ENCODE measurements around the gene CASTOR2.

DNA sequence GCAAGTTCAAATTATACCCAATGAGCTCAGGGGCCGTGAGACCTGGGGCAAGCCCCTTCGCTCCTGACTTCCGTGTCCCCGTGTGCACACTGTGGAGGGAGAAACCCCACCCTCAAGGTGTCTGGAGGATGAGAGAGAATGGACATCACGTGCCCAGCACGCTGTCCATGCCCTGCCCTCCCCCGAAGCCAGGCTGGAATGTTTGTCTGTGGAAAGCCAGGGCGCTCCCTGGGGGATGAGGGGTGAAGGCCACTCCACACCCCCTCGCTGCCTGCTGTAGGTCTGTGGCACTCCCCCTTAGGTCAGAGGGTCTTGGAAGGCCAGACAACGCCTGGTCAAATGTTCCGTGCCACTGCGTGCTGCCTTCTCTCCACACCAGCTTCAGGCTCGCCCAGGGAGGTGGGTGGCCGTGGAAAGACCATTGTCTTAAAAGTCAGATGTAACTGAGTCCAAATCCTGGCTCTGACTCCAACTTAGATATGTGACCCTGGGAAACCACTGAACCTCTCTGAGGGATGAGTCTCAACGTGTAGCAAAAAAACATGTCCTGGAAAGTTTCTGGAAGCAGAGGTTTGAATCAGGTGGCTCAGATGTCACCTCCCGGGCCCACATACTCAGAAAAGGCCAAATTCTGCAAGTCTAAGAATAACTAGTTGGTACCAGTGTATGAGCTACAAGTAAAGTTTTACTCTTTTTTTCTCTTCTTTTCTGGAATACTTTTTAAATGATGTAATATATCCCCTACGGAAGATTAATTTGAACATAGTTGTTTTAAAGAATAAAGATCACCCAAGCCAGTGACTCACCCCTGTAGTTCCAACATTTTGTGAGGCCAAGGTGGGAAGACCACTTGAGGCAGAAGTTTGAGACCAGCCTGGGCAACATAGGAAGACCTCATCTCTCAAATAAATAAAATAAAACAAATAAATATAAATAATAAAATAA, 84.2 kb downstream of the CASTOR2 start:
- TF ChIP-seq, protein P1, sequence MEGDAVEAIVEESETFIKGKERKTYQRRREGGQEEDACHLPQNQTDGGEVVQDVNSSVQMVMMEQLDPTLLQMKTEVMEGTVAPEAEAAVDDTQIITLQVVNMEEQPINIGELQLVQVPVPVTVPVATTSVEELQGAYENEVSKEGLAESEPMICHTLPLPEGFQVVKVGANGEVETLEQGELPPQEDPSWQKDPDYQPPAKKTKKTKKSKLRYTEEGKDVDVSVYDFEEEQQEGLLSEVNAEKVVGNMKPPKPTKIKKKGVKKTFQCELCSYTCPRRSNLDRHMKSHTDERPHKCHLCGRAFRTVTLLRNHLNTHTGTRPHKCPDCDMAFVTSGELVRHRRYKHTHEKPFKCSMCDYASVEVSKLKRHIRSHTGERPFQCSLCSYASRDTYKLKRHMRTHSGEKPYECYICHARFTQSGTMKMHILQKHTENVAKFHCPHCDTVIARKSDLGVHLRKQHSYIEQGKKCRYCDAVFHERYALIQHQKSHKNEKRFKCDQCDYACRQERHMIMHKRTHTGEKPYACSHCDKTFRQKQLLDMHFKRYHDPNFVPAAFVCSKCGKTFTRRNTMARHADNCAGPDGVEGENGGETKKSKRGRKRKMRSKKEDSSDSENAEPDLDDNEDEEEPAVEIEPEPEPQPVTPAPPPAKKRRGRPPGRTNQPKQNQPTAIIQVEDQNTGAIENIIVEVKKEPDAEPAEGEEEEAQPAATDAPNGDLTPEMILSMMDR (IDR thresholded peaks at IDR 0.05; ENCODE audit: insufficient read depth, low read depth, low read length): no peak
- TF ChIP-seq EZH2 (IDR thresholded peaks at IDR 0.05; ENCODE audit: insufficient read depth, low read length): no peak

Data from astrocyte (in vitro differentiated cells and primary cell).